Stimulated activated CD4-positive, alpha-beta T cell treated with anti-CD3 and anti-CD28 coated beads, Interleukin-4, amount 100 ng/mL, for 1 hour (primary cell): Measurements from ENCODE around the gene SP110.
A peak's percentile ranks its signal among the peaks of the same experiment; 100 is the strongest.
"Not testable (repeated sequence)": the region's sequence is repeated elsewhere in the genome, so short reads cannot be mapped to it uniquely, and the experiment has no call there.

Experiments
- DNase-seq: peaks from one replicate; pipeline ENCODE4 v3.0.0-alpha.2; 2020

SP110 gene

DNA sequence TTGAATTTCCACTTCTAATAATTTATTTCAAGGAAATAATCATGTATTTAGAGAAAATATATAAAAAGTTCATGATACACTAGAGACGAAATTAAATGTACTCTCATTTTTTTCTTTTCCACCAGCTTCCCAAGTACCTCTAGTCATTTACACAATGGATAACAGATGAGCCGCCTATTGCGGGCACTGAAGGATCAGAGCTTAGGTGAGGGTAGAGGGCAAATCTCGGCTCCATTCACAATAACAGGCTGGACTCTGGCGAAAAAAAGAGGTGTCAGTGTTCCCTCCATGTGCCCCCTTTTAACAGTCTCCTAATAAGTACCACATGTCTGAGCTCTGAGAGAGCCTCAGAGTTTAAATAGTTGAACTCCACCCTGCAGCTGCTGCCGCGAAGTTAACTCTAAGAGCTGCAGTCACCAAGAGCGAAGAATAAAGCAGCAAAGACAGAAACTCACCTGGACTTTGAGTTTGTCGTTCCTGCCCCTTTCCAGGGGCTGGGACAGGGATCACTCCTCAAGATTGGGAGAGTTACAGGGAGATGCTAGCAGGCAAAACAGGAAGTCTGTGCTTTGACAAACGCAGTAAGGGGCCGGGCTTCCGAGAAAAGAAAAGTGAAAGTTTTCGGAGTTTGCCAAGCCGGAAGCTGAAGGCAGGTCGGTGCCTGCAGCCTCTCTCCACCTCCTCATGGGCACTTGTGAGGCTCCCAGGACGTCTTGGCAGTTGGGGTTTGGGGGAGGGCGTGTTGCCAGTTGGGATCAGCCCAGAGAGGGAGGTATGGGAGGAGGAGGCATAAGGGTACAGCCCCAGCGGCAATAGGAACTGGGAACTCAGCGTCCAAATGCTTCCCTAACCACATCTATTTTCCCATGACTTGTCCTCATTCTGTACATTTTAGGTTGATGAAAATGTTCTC is at the start of gene SP110:
Gene SP110, minus strand, starts transcription at position 566 of the 913 bp plus-strand sequence. CDS start 3,057 bp downstream, outside the sequence.
- peak; percentile 66 for DNase-seq

DNA sequence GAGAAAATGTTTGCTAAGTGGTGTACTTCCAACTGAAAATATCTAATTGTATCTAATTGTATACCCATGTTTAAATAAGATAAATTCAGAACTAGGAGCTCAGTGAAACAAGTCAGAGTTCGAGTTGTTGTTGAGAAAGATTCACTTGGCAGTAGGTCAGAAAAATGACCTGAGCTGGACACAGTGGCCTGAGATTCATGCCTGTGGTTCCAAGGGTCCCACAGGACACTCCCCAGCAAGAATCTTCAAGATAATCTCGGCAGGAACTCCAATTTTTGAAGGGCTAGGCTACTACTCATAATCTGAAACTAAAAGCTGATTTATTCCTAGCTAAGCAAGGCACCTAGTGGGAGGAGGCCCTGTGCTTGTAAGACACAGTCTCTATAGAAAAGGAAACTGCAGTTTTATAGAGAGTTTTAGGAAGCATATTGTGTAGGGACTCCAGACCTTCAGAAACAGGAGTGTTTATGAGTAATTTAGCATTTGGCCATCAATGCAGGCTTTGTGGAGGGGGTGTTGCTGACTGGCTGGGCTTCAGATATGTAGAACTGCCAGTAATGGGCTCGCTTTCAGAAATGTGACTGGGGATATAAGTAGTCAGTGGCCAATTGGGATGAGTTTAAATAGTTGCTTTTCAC is 48.9 kb upstream of the SP110 start:
- no peak for DNase-seq

DNA sequence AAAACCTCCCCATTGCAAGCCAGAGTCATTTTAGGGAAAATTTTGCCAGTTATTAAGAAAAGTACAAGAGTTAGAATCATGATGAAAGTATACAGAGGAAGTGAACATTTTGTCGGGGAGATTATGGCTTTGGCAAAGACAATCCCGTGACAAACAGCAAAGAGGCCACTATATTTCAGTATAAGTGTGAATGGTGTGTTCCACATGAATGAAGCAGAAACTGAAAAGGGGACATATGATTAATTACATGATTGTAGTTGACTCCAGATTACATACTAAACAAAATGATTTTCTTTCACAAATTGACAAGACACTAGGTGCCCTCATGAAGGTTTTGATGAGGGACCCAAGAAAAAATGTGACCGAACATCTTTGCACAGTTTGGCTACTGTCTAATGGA is 47.8 kb upstream of the SP110 start:
- no peak for DNase-seq

DNA sequence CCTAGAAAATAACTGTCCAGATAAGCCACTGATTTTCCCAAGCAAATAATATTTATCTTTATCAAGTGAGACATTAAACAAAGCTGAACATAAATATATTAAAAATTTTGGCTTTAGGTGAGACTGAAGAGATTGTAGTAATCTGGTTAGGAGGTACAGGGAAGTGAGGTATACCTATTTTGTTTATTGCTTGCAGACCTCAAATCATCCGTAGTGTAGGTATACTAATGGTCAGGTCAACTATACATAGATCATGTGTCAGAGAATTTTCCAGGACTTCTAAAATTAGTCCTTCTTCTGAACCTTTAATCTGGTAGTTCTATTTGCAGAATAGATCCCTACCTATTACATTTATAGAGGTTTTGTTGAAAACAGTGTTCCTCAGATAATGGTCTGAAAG is 47.3 kb upstream of the SP110 start:
- no peak for DNase-seq

DNA sequence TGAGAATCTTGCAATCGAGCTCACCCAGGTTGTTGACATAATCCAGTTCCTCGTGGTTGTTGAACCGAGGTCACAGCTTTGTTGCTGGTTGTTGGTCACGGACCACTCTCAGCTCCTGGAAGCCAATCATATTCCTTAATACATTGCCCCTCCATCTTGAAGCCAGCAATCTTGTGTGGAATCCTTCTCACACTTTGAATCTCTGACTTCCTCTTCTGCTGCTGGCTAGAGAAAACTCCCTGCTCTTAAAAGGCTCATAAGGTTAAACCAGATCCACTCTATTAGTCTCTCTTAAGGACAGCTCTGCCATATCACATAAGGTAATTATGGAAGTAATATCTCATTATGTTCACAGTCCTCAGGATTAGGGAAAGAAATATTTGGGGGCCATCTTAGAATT is 46.9 kb upstream of the SP110 start:
- no peak for DNase-seq

DNA sequence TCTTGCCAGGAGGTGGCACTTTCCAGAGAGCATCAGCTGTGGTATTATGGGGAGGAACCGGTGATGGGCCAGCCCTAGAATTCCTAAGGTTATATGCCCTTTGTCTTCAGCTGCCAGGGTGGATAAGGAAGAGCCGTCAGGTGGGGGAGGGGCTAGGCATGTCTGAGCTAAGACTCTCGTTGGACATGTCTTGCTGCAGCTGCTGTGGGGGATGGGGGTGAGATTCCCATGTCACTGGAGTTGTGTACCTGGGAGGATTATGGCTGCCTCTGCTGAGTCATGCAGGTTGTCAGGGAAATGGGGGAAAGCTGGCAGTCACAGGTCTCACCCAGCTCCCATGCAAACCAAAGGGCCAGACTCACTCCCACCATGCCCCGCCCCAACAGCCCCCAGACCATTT is 45.2 kb upstream of the SP110 start:
- DNase-seq = not testable (repeated sequence)

DNA sequence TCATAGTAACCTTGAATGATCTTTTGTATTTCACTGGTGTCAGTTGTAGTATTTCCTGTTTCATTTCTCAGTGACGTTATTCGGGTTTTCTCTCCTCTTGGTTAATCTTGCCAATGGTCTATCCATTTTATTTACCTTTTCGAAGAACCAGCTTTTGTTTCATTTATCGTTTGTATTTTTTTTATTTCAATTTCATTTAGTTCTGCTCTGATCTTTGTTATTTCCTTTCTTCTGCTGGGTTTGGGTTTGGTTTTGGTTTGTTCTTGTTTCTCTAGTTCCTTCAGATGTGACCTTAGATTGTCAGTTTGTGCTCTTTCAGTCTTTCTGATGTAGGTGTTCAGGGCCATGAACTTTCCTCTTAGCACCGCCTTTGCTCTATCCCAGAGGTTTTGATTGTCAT is 42.5 kb upstream of the SP110 start:
- DNase-seq = no peak

DNA sequence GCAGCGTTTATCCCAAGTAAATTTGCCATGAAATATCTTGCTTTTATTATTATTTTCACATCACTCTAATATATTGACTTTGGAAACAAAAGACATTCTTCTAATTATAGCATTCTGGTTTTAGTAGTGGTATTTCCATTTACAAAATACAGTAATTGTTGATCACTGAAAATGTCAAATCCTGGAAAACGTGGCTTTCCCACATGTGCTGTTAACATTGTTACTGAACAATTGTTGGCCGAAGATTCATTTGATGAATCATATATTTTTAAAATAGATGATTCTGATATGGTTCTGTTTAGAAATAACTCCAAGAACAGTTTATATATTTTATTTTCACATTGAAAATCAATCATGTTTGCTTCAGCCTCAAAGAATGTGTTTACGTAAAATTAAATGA is 38.7 kb upstream of the SP110 start:
- no peak for DNase-seq

DNA sequence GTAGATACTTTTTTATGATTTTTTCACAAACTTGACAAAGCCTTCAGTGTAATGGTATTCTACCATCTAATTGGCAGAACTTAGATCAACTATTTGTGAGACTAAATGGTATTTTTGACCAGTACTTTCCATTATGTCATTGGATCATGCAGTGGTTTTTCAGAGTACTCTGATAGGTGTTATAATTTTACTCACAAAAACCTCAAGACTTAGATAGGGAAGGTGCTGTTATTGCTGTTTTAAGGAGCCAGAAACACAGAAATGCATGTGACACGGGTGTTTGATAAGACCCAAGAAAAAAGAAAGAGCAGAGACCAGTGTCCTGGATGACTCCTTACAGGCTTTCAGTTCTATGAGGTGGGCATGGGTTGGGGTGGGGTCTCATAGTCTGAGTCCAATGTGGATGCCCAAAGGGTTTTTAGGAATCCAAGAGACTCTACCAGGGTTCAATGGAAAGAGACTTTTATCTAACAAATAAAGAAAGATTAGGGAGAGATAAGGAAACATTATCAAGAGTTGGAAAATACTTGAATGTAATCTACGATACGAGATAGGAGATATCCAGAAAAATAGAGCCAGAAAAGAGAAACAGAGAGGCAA is 37.0 kb upstream of the SP110 start:
- no peak for DNase-seq

DNA sequence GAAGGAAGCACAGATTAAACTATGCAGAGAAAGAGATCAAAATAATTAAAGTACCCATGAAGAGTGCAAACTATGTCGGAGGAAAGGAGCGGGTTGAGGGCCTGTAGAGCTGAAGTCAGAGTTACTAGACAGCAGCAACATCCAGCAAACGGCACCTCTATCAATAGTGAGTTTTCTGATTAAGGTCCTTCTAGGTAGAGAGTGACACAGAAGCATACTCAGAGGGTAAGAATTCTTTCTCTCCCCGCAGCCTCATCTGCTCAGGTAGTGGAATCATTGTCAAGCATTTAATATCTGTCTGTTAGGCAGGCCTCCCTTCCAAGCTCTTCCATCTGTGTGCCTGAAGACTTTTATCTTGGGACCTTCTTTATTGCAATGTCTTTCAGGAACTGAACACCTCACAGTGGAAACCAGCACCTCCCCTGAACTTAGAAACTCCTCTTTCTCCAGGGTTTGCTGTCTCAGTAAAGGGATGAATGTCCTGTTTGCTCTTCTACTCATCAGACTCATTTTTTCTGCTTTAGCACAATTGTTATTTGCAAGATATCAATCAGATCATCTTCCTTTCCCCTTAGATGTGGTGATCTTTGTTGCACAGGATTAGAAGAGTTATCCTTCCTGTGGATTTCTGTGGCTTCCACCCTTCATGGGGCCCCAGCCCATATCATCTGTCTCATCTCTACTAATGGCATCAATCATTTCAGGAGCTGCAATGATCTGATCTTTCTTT is 34.5 kb upstream of the SP110 start:
- no peak for DNase-seq

DNA sequence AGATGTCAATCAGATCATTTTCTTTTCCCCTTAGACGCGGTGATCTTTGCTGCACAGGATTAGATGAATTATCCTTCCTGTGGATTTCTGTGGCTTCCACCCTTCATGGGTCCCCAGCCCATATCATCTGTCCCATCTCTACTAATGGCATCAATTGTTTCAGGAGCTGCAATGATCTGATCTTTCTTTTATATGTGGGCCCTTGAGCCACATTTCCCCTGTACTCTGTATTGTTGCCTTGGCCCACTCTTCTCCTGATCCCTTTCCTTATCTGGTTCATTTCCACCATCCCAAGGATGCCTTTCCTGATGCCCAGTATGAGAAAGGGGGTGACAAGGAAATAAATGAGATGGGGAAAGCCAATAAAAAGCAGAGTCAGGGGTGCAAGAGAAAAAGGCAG is 30.4 kb upstream of the SP110 start:
- no peak for DNase-seq

DNA sequence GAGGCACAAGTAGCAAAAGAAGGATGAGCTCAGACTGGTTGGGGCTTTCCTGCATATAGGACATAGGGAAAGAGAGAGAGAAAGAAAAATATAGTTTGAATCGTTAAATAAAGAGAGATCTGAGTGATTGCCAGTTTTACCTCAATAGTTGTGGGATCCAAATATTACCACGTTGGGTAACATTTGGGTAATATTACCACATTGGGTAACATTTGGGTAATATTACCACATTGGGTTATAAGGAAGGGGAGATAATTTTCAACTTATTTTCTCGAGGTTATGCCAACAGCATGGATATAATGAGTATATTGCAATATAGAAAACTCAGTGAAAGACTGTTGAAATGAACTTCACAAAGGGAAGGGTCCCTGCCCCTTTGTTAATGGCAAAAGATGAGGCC is 26.4 kb upstream of the SP110 start:
- no peak for DNase-seq

DNA sequence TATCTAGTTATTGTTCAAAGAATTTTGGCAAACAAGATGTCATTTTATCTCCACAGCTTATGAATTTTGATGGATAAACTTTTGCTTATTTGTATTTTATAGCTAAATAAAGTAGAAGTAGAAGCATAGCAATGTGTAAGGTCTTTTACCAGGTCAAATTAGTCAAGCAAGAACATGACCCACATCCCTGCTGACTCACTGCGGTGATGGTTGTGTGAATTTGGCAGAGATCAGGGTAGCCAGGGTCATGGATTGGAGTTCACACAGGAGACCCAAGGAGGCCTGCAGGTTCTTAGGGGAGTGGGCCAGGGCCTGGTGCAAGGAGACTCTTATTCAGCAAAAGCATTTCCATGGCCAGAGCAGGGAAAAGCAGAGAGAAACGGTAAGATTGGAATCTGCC is 24.4 kb upstream of the SP110 start:
- DNase-seq = no peak

DNA sequence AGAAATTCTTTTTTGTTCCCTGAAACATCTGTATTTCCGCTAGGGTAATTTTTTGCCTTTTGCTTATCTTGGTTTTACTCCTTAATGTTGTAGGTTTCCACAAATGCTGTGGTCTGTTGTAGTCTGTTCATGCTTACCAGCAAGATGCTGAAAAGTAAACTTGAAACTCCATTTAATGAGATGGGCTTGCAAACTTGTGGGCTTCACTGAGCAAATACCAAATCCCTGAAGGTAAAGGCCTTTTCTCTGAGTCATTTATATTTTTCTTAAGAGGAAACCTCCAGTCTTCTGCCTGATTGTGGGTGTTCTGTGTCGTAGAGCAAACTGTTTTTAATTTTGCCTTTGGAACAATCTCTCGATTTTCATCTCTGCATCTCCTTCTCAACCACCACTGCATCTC is 15.1 kb upstream of the SP110 start:
- DNase-seq = no peak

DNA sequence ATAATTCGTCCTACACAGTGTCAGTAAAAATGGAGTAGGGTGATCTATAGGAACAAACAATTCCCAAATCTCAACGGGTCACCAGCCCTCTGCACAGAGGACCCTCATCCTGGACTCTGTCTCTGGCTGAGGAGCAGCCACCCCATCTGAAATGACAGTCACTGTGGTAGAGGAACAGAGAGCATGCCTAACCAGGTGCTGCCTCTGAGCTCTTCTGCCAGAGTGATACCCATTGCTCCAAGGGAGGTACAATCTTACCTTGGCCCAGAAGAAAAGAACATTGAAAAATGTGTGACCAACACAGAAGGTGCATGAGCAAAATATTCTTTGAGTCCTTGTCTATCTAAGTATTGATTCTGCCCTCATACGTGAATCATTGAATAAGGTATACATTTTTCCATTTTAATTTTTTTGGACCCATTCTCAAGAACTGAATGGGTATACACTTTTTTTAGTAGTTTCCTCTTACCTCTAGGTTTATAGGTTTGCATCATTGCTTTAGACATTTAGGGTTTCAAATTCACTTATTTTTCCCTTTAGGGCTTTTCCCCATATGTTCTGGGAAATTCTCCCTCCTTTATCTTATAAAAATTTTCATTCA is 14.4 kb upstream of the SP110 start:
- no peak for DNase-seq

DNA sequence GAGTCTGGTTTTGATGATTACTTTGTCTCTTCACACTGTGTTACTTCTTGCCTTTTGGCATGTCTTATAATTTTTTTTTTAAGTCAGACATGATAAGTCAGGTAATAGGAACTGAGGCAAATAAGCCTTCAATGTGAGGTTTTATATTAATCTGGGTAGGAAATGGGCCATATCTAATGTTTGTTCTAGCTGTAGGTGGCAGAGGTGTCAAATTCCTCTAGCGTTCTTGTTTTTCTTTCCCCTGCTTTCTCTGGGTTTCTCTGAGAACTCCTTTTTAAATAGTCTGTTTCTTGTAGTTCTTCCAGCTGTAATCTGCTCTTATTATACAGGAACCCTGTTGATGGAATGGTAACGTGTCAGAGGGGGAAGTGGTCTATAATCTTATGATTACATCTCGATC is 11.5 kb upstream of the SP110 start:
- DNase-seq = no peak

DNA sequence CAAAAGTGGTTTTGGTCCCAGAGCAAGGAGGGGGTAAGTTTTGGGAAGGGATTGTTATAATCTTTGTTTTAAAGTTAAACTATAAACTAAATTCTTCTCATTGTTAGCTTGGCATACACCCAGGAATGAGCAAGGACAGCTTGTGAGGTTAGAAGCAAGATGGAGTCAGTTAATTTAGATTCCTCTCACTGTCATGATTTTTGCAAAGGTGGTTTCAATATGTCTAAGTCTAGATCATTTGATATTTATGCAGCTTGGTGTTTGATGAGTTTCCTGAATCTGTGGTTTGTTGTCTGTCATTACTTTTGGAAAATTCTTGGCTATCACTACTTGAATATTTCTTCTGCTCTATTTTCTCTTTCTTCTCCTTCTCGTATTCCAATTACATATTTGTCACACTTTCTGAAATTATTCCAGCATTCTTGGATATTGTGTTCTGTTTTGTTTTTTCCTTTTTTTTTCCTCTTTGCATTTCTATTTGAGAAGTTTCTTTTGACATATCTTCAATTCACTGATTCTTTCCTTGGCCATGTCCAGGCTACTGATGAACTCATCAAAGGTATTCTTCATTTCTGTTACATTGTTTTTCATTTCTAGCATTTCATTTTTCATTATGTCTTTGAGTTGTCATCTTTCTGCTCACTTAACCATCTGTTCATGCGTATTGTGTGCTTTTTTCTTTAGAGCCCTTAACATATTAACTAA is 10.9 kb upstream of the SP110 start:
- DNase-seq = no peak

DNA sequence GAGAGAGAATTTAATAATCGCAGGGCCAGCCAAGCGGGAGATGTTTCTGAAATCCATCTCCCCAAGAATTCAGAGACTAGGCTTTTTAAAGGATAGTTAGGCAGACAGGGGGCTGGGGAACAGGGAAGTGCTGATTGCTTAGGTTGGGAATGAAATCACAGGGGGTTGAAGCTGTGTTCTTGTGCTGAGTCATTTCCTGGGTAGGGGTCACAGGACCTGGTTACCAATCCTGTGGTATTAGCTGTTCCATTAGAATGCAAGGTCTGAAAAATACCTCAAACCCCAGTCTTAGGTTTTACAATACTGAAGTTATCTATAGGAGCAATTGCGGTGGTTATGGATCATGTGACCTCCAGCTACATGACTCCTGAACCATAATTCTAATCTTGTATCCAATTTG is 10.3 kb upstream of the SP110 start:
- DNase-seq = no peak

DNA sequence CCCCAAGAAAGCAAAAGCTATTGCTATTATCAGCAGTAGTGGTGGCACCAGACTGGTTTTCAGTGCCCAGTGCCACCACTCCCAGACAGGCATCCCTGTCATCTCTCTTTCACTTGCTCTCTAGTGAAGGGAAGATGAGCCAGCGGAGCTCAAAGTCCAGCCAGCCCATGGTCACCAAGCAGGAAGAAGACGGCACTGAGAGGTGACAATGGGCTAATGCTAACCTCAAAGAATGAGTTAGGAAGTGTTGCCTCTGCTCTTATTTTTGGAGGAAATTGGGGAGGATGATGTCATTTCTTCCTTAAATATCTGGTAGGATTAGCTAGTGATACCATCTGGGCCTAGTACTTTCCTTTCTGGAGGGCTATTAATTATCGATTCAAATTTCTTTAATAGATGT is 7.4 kb upstream of the SP110 start:
- no peak for DNase-seq

DNA sequence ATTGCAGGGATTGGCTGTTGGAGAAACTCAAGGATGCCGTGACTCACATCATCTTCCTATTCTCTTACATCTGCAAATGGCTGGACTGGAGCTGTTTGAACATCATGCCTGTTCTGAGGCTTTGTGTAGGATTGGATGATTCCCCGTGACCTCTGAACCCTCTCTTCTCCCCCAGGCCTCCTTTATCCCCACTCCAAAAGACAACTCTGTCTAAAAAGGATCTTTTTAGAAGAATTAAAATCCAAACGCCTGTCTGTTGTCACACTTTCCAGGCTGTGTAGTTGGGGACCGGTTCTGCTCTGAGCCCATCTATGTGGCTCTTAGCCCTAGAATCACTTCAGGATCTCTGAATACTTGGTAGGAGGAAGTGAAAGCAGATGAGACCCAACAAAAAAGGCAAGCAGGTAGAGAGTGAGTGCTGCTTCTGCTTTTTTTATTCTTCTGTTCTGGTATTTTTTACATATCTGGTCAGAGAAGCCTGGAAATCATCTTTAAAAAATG is 6.3 kb upstream of the SP110 start:
- no peak for DNase-seq

DNA sequence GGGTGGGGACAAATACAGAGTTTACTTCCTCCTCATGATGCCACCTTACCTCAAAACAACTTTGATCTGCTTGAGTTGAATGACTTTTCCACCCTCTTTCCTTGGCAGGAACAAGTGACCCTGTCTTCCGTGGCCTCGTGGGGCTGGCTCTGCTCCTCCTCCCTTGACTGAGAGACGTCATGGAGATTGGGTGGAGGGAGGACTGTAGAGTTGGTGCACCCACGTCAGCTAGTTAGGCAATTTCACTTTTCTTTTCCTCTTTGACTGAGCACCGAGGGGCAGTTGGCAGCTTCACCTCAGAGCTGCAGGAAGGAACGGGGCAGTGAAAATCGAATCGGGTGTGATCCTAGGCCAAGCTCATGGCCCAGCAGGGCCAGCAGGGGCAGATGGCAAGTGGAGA is 5.7 kb upstream of the SP110 start, which contains the start of gene SP140:
Gene SP140, plus strand, starts transcription at position 251 of the 400 bp plus-strand sequence. Its CDS starts 109 bp downstream, at position 360.
- peak; percentile 62 for DNase-seq

DNA sequence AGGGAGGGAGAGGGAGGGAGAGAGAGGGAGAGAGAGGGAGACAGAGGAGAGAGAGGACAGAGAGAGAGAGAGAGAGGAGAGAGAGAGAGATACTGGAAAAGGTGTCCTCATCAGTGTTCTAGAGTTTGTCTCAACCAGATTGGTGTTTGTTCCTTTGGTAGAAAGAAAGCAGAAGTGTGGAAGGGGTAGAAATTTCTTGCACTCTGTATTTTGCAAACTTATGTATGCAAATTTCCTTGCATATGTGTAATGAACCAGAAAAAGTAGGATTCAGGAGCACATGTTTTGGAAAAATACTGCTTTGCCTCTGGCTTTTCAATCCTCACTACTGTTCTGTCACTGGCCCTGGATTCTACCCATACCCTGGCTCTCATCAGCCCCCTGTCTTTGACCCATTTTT is 4.7 kb upstream of the SP110 start:
- DNase-seq = no peak
